AML-193 (cell line): ENCODE measurements around the gene PELI3.

Experiments
- DNase-seq, 2 experiments: peaks; one replicate each; lab custom pipeline; 2025; lab: John Stamatoyannopoulos, UW

PELI3 gene

DNA sequence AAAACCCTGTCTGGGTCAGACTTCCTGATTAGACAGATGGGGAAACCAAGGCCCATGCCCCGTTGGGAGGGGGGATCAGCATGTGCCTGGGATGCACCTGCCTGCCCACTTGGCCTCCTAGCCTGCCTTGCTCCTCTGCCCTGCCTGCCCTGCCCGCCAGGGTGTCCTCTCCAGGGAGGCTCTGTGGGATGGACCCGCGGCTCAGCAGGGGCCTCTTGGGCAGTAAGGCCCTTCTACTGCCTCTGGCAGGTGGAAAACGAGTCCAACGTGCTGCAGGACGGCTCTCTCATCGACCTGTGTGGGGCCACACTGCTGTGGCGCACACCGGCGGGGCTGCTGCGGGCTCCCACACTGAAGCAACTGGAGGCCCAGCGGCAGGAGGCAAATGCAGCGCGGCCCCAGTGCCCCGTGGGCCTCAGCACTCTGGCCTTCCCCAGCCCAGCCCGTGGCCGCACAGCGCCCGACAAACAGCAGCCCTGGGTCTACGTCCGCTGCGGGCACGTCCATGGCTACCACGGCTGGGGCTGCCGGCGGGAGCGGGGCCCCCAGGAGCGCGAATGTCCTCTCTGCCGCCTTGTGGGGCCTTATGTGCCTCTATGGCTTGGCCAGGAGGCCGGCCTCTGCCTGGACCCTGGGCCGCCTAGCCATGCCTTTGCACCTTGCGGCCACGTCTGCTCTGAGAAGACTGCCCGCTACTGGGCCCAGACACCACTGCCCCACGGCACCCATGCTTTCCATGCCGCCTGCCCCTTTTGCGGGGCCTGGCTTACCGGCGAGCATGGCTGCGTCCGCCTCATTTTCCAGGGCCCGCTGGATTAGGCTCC, 8.9 kb downstream of the PELI3 start:
- DNase-seq = no peak

DNA sequence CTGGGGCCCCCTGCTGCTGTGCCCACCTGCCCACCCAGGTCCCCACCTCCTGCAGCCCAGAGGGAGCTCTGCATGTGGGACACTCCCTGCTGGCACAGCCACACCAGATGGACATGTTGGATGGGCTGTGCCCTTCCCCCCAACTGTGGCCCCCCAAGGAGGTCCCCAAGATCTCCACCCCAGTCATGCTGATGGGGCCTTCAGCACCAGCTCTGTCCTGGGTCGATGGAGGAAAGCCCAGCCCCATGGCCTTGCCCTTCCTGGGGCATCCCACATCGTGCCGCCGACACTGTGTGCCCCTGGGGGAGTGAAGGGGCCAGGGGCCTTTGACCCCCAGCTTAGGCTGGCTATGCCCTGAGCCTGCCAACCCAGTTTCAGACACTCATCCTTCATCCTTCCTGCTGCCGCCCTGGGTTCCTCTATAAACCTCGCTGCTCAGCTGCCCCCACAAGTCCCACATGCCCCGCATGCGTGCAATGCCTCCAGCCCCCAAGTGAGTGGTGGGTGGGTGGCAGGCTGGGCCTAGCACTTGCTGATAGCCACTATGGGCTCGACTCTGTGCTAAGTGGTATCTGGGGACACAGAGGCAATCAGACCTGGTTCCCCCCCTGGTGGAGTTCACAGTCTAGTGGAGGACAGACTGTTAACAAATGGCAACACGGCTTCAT, 9.6 kb downstream of the PELI3 start:
- DNase-seq = no peak

DNA sequence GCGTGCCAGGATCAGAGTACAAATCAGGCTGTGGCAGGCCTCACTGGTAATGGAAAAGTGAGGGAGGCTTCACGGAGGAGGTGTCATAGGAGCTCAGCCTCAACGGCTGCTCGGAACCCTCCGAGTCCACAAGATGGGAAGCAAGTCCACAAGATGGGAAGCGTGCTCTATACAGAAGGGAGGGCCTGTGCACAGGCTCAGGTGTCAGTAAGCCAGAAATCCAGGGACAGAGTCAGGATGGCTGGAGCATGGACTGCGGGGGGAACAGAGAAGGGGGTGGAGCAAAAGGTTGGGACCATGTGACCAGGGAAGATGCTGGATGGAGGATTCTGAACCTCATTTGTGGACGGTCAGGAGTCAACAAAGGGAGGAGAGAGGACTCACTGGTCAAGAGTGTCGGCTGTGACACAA, 10.1 kb downstream of the PELI3 start:
- DNase-seq = no peak

DNA sequence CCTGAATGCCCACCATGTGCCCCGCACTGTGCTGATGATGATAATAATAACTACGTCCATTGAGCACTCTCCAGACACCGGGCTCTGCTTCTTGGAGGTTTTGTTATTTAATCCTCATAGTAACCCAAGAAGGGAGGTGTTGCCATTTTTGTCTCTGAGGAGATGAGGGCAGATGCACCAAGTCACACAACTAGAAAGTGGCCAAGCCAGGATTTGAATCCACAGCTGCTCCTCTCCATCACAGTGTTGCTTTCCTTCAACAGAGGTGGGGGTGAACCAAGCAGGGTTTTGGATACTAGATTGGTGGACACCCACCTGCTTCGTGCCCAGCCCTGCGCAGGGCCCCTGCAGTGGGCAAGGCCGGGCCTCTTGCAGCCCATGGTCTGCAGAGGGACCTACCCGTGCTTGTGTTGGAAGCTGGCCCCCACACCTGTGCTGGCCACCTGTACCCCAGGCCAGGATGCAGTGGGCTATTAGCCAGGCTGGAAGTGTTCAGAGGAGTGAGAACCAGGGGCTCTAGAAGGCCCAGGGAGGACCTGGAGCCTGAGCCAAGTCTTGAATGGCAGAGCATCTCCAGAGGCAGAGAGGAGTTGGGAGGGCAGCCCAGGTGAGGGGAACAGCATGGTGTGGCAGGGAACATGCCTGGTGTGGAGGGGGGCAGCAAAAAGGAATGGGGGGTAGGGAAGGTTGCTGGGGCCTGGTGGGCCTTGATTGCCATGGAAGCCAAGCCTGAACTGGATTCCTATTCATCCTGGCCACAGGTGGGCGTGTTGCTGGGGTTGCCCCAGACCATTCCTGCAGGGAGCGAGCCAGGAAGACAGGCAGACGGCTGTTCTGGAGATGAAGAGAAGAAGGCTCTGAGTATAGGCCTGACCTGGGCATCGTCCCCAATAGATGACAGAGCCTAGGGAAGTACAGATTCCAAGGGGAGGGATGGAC, 10.8 kb downstream of the PELI3 start:
- DNase-seq = no peak

DNA sequence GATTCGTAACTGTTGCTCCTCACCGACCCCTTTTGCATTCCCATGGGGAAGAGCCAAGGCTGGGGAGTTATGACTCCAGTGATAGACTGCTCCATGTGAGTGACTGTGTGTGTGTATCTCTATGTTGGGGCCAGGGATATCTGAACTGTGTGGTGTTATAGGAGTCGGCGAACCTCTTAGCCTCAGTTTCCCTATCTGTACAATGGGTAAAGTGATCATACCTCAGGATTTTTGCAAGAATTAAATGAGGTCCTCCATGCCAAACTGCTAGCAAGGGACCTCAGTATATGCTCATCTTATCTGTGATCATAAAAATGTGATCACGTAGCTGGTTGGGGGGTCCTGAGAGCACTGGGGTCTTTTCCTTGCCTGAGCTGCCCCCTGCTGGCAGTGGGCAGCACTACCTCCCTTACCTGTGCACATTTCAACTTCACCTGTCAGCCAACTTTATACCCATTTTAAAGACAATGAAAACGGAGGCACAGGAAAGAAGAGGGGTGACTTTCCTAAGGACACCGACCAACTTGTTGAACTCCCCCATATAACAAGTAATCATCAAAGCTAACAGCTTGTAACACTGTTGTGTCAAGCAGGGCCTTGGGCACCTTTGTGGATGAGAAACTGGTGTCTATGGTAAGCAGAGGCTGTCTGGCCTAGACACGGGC, 12.2 kb downstream of the PELI3 start:
- DNase-seq = no peak

DNA sequence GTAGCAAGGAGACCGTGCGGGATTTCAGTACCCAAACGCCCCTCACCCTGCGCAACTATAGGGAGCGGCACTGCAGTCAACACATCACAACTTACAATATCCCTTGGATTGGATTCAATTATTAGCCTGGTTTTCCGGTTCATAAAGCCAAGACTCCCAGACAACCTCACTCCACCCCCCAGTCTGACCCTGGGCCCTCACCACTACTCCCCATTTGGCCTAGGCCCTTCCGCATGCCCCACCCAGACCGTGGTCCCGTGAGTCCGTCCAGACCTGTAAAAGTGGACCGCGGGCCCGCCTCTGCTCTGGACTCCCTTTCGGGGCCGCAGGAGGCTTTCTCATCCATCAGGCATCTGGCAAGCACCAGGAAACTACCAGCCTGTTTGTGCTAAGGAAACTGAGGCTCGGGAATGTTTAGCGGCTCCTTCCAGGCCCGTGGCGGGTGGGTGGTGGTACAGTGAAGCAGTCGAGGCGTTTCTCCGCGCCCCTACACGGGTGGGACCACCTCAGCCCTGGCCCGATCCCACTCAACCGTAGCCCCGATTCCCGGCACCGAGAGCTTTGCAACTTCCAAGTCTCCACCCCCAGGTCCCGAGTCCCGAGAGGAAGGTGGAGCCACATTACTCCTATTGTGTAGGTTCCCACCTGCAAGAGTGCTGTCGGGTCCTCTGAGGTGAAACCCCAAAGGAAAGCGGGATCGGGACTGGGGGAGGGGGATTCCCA, 12.8 kb downstream of the PELI3 start:
- peak in 1 of 2 experiments; percentile 27 for DNase-seq

DNA sequence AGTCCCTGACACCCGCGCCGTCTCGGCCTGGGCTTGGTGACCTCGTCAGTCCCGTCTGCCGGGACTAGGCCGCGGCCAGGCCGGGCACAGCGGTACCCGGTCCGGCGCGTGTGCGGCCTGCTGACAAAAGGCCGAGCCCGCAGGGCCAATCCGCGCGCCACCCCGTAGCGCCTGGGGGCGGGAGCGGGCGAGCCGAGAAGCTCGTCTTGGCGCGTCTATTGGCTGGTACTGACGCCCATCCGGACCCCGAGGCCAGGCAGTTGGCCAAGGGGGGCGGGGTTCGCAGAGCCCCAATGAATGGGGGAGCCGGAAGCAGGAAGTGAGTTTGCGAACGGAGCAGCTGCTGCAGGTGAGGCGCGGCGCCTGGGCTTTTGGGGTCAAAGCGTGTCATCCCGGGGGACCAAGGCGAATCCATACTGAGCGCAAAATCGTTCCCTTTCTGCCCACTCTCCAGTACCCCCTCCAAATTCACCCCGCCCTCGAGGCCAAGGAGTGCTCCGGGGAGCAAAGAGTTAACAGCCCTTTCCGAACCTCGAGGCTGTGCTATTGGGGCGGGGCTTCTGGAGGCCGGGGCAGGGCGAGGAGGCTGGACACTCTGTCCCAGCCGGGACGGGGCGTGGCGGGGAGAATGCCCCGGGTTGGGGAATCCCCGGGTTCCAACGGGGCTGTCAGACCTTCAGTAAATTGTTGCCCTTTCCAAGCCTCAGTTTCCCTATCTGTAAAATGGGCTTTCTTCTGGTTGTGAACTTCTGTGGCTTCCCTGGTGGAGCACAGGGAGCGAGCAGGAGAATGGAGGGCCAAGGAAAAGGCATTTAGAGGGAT, 13.6 kb downstream of the PELI3 start, which contains the start of gene DPP3:
TSS of gene DPP3 (plus strand) at position 318 of the 822 bp plus-strand sequence. CDS start 1,767 bp downstream, outside the sequence.
- DNase-seq = peak; percentile 93 to 94

DNA sequence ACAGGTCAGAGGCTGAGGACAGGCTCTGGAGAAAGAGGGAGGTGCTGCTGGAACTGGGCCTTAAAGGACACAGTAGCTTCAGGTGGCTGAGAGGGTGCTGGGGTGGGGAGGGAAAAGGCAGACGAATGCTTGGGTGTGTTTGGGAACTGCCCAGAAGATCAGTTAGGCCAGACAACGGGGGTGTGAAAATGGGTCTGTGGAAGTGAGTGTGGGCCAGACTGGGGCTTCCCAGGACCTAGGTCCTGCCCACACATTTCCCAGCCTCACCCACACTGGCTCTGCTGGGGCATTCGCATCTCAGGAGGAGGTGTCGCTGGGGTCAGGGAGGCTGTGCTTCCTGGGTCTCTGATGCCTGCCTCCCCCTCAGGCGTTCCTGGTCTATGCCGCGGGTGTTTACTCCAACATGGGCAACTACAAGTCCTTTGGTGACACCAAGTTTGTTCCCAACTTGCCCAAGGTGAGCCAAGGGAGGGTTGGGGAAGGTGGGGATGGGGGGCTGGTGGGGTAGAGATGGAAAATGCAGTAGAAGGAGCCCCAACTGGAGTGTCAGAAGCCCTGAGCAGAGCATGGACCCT, 18.2 kb downstream of the PELI3 start:
- no peak for DNase-seq

DNA sequence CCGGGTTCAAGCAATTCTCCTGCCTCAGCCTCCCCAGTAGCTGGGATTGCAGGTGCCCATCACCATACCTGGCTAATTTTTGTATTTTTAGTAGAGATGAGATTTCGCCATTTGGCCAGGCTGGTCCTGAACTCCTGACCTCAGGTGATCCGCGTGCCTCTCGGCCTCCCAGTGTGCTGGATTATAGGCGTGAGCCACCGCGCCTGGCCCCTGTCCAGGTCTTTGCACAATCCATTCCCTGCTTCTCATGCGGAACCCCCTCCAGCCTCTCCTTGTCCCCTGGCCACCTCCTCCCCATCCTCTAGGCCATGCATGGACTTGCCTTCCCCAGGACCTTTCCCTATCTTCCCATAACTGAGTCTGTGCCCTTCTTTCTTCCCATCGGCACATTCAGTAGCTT, 22.3 kb downstream of the PELI3 start:
- DNase-seq = no peak

DNA sequence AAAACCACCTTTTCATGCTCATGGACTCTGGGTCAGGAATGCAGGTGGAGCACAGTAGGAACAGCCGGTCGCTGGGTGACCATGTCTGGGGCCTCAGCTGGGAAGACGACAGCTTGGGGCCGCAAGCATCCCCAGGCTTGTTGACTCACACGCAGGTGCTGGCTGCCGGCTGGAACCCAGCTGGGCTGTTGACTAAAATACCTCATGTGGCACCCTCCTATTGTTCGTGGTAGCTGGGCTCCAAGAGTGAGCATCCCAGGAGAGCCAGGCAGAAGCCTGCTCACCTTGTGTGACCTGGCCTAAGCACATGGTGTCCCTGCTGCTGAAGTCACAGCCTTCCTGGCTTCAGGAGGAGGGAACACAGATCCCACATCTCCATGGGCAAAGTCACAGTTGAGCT, 22.9 kb downstream of the PELI3 start:
- no peak for DNase-seq

DNA sequence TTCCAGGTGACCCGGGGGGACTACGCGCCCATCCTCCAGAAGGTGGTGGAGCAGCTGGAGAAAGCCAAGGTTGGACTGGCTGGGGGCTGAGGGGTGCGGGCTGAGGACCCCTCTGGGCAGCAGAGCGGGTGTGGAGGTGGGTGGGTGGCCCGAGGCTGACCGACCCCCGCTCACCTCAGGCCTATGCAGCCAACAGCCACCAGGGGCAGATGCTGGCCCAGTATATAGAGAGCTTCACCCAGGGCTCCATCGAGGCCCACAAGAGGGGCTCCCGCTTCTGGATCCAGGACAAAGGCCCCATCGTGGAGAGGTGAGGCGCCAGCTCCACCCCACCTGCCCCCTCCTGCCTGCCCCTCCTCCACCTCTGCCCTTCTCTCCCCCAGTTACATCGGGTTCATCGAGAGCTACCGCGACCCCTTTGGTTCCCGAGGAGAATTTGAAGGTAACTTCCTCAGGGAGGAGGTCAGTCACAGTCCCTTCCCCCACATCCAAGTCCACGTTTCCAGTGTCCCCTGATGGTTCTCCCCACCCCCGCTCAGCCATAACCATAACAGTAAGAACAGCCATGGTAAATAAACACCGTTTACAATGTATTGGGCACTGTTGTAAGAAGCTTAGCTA, 24.7 kb downstream of the PELI3 start:
- no peak for DNase-seq

DNA sequence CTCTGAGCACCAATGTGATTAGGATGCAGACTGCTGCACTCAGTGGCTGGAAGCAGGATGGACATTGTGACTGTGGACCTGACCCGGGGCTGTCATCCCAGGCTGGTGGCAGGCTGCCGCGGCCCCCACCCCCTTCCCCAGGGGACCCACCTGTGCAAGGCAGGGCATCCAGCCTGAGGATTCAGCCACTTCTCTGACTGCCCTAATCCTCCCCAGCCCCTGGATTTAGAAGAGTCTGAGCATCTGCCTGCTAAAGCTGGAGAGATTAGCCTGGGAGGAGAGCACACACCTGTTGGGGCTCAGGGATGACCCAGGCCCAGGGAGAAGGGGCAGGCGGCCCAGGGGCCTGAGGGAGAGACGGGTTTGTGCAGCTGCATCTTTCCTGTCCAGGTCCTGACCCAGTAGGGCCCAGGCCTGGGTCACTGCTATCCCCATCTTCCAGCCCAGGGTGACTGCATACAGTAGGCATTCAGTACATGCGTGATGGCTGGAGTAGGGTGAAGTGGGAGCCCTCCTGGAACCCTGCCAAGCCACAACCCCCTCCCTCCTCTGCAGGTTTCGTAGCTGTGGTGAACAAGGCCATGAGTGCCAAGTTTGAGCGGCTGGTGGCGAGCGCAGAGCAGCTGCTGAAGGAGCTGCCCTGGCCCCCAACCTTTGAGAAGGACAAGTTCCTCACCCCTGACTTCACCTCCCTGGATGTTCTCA, 25.6 kb downstream of the PELI3 start:
- no peak for DNase-seq

DNA sequence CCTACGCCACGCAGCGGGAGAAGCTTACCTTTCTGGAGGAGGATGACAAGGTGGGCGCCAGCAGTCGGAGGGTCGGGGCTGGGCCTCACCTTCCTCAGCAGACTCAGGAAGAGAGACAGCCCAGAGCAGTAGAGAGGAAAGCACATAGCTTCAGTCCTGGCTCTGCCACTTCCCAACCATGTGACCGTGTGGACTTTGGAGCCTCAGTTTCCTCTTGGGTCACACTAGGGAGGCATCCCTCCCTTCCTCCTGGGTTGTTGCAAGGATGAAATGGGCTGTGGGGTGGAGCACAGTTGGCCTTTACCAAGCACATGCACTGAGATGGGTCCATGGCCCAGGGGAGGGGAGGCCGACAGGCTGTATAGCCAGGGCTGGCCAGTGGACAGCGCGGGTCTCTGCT, 26.4 kb downstream of the PELI3 start:
- no peak for DNase-seq

DNA sequence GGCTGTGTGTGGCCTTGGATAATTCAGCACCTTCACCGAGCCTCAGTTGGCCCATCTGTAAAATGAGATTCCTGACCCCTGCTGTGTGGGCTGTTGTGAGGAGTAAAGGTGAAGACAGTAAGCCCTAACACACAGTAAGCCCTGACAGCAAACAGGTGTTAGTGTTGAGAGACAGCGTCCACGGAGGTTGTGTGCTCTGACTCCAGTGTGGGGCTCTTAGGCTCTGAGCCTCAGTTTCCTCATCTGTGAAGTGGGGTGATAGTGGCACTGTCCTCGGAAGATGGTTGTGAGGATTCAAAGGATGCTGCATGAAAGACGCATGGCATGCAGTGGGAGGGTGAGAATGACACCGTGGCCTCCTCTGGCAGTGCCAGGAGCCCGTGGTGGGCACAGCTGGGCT, 27.8 kb downstream of the PELI3 start:
- no peak for DNase-seq

DNA sequence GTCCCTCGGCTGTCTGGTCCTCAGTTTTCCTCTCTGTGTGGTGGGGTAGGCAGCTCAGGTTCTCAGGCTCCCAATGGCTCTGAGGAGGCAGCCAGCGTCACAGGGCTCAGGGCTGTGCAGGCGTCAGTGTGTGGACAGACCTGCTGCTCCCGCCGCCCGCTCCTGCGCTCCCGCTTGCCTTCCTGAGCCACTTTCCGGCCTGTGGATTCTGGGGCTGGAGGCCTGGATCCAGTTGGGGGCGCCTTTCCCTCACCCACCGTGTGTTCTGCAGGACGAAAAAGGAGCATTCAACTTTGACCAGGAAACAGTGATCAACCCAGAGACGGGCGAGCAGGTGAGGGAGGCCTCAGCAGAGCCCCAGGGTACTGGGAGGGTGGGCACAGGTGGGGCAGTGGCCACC, 28.2 kb downstream of the PELI3 start:
- DNase-seq = no peak

DNA sequence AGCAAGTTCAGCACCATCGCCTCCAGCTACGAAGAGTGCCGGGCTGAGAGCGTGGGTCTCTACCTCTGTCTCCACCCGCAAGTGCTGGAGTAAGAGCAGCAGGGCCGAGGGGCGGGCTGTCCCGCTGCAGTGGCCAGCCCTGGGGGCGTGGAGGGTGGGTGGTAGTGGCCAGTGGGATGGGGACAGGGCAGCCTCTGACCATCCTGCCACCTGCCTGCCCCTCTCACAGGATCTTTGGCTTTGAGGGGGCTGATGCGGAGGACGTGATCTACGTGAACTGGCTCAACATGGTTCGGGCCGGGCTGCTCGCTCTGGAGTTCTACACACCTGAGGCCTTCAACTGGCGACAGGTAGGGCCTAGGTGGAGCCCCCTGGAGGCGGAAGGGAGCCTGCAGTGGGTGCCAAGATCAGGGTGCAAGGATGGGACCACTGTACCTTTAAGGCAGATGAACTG, 28.7 kb downstream of the PELI3 start:
- DNase-seq = no peak

DNA sequence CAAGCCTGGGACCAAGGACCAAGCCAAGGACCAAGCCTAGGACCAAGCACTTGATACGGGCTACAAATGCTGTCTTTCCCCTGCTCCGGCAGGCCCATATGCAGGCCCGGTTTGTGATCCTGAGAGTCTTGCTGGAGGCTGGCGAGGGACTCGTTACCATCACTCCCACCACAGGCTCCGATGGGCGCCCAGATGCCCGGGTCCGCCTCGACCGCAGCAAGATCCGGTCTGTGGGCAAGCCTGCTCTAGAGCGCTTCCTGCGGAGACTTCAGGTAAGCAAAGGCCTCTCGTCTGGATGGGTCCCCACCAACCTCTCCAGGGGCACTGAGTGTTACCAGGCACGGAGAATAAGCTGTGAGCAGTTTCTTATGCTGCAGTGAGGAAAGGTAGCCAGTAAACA, 30.5 kb downstream of the PELI3 start:
- DNase-seq = no peak

DNA sequence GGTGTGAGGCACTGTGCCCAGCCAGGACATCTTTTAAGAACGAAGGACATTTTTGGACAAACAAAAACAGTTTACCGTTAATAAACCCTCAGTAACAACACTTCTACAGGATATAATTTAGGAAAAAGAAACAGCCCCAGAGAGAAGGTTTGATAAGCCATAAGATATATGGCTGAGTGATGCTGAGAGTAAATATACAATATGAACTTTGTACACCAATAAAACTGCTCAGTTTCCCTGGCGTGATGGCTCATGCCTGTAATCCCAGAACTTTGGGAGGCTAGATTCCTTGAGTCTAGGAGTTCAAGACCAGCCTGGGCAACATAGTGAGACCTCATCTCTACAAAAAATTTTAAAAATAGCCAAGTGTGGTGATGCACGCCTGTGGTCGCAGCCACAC, 31.8 kb downstream of the PELI3 start:
- no peak for DNase-seq
